ENCODE measurements around the gene KCMF1.

DNA sequence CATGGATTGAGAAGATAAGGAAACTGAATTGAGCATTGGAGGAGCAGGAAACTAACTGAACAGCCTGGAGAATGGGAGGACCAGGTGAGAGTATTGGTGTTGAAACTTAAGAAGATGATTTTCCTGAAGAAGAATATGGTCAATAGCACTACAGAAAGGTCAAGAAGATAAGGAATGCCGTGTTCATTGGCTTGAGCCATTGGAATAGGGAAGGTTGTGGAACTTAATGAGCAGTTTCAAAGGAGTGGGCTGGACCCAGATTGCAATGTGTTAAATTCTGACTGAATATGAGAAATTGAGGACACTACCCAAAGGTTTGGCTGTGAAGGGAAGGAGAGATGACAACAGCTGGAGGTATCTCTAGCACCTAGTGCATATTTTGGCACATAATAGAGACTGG lies 19.0 kb downstream of the KCMF1 start:
- TF ChIP-seq, protein P1, sequence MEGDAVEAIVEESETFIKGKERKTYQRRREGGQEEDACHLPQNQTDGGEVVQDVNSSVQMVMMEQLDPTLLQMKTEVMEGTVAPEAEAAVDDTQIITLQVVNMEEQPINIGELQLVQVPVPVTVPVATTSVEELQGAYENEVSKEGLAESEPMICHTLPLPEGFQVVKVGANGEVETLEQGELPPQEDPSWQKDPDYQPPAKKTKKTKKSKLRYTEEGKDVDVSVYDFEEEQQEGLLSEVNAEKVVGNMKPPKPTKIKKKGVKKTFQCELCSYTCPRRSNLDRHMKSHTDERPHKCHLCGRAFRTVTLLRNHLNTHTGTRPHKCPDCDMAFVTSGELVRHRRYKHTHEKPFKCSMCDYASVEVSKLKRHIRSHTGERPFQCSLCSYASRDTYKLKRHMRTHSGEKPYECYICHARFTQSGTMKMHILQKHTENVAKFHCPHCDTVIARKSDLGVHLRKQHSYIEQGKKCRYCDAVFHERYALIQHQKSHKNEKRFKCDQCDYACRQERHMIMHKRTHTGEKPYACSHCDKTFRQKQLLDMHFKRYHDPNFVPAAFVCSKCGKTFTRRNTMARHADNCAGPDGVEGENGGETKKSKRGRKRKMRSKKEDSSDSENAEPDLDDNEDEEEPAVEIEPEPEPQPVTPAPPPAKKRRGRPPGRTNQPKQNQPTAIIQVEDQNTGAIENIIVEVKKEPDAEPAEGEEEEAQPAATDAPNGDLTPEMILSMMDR (IDR thresholded peaks at IDR 0.05; ENCODE audit: low read depth, low read length, missing input control) = no peak
- TF ChIP-seq GABPA (IDR thresholded peaks at IDR 0.05 in 1 of 2, conservative IDR thresholded peaks at IDR 0.05 in 1 of 2) (no peak), JUND (IDR thresholded peaks at IDR 0.05) (no peak), SP1 (IDR thresholded peaks at IDR 0.05) (no peak), NR2F2 (IDR thresholded peaks at IDR 0.05) (no peak), TAF1 (conservative IDR thresholded peaks at IDR 0.05) (no peak), EGR1 (IDR thresholded peaks at IDR 0.05; ENCODE audit: low read depth in 2 of 2) (no peak), YY1 (IDR thresholded peaks at IDR 0.05) (no peak), HNF4G (IDR thresholded peaks at IDR 0.05) (no peak), FOXA2 (IDR thresholded peaks at IDR 0.05) (no peak)
- TF ChIP-seq, protein P2, sequence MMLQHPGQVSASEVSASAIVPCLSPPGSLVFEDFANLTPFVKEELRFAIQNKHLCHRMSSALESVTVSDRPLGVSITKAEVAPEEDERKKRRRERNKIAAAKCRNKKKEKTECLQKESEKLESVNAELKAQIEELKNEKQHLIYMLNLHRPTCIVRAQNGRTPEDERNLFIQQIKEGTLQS (IDR thresholded peaks at IDR 0.05) = no peak
- TF ChIP-seq, protein P3, sequence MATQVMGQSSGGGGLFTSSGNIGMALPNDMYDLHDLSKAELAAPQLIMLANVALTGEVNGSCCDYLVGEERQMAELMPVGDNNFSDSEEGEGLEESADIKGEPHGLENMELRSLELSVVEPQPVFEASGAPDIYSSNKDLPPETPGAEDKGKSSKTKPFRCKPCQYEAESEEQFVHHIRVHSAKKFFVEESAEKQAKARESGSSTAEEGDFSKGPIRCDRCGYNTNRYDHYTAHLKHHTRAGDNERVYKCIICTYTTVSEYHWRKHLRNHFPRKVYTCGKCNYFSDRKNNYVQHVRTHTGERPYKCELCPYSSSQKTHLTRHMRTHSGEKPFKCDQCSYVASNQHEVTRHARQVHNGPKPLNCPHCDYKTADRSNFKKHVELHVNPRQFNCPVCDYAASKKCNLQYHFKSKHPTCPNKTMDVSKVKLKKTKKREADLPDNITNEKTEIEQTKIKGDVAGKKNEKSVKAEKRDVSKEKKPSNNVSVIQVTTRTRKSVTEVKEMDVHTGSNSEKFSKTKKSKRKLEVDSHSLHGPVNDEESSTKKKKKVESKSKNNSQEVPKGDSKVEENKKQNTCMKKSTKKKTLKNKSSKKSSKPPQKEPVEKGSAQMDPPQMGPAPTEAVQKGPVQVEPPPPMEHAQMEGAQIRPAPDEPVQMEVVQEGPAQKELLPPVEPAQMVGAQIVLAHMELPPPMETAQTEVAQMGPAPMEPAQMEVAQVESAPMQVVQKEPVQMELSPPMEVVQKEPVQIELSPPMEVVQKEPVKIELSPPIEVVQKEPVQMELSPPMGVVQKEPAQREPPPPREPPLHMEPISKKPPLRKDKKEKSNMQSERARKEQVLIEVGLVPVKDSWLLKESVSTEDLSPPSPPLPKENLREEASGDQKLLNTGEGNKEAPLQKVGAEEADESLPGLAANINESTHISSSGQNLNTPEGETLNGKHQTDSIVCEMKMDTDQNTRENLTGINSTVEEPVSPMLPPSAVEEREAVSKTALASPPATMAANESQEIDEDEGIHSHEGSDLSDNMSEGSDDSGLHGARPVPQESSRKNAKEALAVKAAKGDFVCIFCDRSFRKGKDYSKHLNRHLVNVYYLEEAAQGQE (IDR thresholded peaks at IDR 0.05) = no peak
- TF ChIP-seq, protein P4, sequence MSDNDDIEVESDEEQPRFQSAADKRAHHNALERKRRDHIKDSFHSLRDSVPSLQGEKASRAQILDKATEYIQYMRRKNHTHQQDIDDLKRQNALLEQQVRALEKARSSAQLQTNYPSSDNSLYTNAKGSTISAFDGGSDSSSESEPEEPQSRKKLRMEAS (IDR thresholded peaks at IDR 0.05) = no peak
- TF ChIP-seq, protein P5, sequence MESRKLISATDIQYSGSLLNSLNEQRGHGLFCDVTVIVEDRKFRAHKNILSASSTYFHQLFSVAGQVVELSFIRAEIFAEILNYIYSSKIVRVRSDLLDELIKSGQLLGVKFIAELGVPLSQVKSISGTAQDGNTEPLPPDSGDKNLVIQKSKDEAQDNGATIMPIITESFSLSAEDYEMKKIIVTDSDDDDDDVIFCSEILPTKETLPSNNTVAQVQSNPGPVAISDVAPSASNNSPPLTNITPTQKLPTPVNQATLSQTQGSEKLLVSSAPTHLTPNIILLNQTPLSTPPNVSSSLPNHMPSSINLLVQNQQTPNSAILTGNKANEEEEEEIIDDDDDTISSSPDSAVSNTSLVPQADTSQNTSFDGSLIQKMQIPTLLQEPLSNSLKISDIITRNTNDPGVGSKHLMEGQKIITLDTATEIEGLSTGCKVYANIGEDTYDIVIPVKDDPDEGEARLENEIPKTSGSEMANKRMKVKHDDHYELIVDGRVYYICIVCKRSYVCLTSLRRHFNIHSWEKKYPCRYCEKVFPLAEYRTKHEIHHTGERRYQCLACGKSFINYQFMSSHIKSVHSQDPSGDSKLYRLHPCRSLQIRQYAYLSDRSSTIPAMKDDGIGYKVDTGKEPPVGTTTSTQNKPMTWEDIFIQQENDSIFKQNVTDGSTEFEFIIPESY (IDR thresholded peaks at IDR 0.05) = no peak
